Cardiac muscle cell (in vitro differentiated cells and primary cell): ENCODE measurements around the gene CEL. TPM values are rescaled to one million over a fixed set of nuclear protein-coding genes. Genes with fewer than 3 reads are reported as not detected.

ENCODE experiments used
- DNase-seq, 2 donors: peaks; one replicate each; pipeline versions ENCODE4 v3.0.0 to v3.0.0-alpha.2; 2010 to 2017; ENCODE audit warnings: low read depth in 1 of 2, low spot score in 1 of 2
- H3K27ac ChIP-seq: fragments of 200-600 bp; sonication (generic); 2 replicates; pipeline ENCODE4 v1.5.1; 2016
- H3K27me3 ChIP-seq: fragments of 200-600 bp; sonication (generic); 2 replicates; pipeline ENCODE4 v1.6.0; 2016; ENCODE audit warnings: control low read depth
- H3K36me3 ChIP-seq: fragments of 200-600 bp; sonication (generic); 2 replicates; pipeline ENCODE4 v1.5.1; 2016; ENCODE audit warnings: control low read depth
- H3K4me1 ChIP-seq: fragments of 200-600 bp; sonication (generic); 2 replicates; pipeline ENCODE4 v1.8.1; 2017; ENCODE audit warnings: low read depth, mild to moderate bottlenecking, mixed run types
- H3K4me3 ChIP-seq: fragments of 200-600 bp; sonication (generic); 2 replicates; pipeline ENCODE4 v1.5.1; 2016; ENCODE audit warnings: mild to moderate bottlenecking
- H3K9me3 ChIP-seq: fragments of 200-600 bp; sonication (generic); 2 replicates; pipeline ENCODE4 v1.5.1; 2017; ENCODE audit warnings: low read depth, mild to moderate bottlenecking, control low read depth
- CTCF ChIP-seq: IDR thresholded peaks from 2 replicates; pipeline ENCODE4 v1.5.1; 2012; ENCODE audit warnings: low read depth, mild to moderate bottlenecking, low read length
- polyA plus RNA-seq: library from polyadenylated mRNA; unstranded; fragments of >200 nt; fragmentation: Nextera tagmentation; extraction: Ambion mirVana; gene quantifications from 2 replicates; pipeline ENCODE4 v1.2.1, GENCODE V29; 2016
- total RNA-seq: library from RNA; depleted of rRNA; stranded (reverse); fragments of >200 nt; gene quantifications from 2 replicates; pipeline ENCODE4 v1.2.3, GENCODE V29; 2016

The CEL gene
- total and polyA plus RNA-seq, 2 experiments from 2014 or later, result 0.73 to 1.1 TPM

GRCh38 chr9:133115604-133116345, 54.0 kb downstream of the CEL start:
- peak overlapping the region; percentile 82 for H3K27ac ChIP-seq
- no peak for TF ChIP-seq CTCF
- no peaks in the 10 kb centered on the region for H3K36me3 ChIP-seq
- DNase-seq, result no peak
- H3K4me3 ChIP-seq, result no peak overlapping the region
- H3K27me3 ChIP-seq, result no peaks in the 10 kb centered on the region
- H3K4me1 ChIP-seq, result peaks cover 44% of the 10 kb centered on the region
- H3K9me3 ChIP-seq, result no peaks in the 10 kb centered on the region

GRCh38 chr9:133116346-133117231, 54.8 kb downstream of the CEL start:
- H3K9me3 ChIP-seq, result no peaks in the 10 kb centered on the region
- no peak overlapping the region for H3K27ac ChIP-seq
- TF ChIP-seq CTCF, result no peak
- DNase-seq, result no peak
- H3K4me3 ChIP-seq, result no peak overlapping the region
- peaks cover 47% of the 10 kb centered on the region for H3K4me1 ChIP-seq
- H3K27me3 ChIP-seq, result no peaks in the 10 kb centered on the region
- no peaks in the 10 kb centered on the region for H3K36me3 ChIP-seq

- no peak for TF ChIP-seq CTCF
- no peak overlapping the region for H3K27ac ChIP-seq
- H3K4me3 ChIP-seq, result no peak overlapping the region
- no peaks in the 10 kb centered on the region for H3K36me3 ChIP-seq
- H3K9me3 ChIP-seq, result no peaks in the 10 kb centered on the region
- peaks cover 56% of the 10 kb centered on the region for H3K4me1 ChIP-seq
- no peaks in the 10 kb centered on the region for H3K27me3 ChIP-seq
- DNase-seq, result peak in 1 of 2 donors; percentile 51
Observed at GRCh38 chr9:133117271-133118178, 55.7 kb downstream of the CEL start.

GRCh38 chr9:133118179-133118520, 56.4 kb downstream of the CEL start:
- Histone ChIP-seq H3K9me3 (no peaks in the 10 kb centered on the region), H3K27me3 (no peaks in the 10 kb centered on the region), H3K27ac (no peak overlapping the region), H3K4me3 (no peak overlapping the region), H3K4me1 (peaks cover 62% of the 10 kb centered on the region), H3K36me3 (no peaks in the 10 kb centered on the region)
- no peak for TF ChIP-seq CTCF
- DNase-seq, result no peak

GRCh38 chr9:133118568-133118967, 56.8 kb downstream of the CEL start:
- DNase-seq, result no peak
- Histone ChIP-seq H3K9me3 (no peaks in the 10 kb centered on the region), H3K4me3 (no peak overlapping the region), H3K4me1 (peaks cover 63% of the 10 kb centered on the region), H3K27me3 (no peaks in the 10 kb centered on the region), H3K27ac (no peak overlapping the region), H3K36me3 (no peaks in the 10 kb centered on the region)
- TF ChIP-seq CTCF, result no peak
